Endometrial microvascular endothelial cells (primary cell): ENCODE measurements around the gene SPTBN1. TPM values are rescaled to one million over a fixed set of nuclear protein-coding genes. Genes with fewer than 3 reads are reported as not detected.

Experiments used
- in situ Hi-C: cut with HindIII; loops from 2 replicates; pipeline ENCODE4 v1.10.0; 2017; ENCODE audit warnings: low sequenced_read_pairs, low pct_unique_long_range_greater_than_20kb; ENCODE audit errors: inconsistent ontology term
- total RNA-seq: library from RNA; depleted of rRNA; stranded (reverse); fragments of >200 nt; gene quantifications from one replicate; pipeline ENCODE4 v1.2.3, GENCODE V29; 2015; ENCODE audit errors: inconsistent ontology term

SPTBN1 gene
- total RNA-seq, 1 donor from 2014 or later: 200 TPM

DNA sequence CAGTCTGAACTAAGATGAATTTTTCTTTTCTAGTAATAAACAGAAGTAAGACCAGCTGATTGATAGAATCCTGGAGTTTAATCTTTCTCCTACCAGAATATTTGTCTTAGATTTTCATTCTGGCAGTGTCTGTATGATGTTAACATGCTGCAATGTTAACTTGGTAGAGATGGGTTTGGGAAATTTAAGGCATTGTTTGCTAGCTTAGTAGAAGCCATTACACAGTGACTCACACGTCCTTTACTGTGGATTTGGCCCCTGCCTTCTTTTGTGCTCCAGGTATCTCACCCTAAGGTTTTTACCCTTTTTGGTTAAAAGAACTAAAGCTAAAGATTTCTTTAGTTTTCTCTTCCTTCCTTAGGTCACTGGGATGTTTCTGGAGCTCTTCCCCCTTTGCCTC lies 84.1 kb downstream of the SPTBN1 start:
- in situ Hi-C loops: no loop called here

DNA sequence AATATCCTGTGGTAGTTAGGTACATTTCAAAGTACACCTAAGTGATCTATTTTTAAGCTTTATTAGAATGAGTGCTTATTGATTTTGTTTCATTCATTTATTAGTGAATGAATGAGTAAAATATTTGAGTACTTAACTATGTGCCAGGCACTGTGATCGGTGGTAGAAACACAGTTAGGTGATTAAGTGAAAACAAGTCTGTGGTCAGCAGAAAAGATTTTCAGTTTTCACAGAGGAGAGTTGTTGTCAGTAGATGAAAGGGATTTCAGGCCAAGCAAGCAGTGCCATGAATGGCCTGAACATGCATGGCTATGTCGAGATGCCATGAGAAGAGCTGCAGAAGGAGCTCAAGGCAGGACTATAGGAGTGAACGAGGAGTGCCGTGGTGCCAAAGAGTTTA lies 85.9 kb downstream of the SPTBN1 start:
- in situ Hi-C loops: no loop called here

DNA sequence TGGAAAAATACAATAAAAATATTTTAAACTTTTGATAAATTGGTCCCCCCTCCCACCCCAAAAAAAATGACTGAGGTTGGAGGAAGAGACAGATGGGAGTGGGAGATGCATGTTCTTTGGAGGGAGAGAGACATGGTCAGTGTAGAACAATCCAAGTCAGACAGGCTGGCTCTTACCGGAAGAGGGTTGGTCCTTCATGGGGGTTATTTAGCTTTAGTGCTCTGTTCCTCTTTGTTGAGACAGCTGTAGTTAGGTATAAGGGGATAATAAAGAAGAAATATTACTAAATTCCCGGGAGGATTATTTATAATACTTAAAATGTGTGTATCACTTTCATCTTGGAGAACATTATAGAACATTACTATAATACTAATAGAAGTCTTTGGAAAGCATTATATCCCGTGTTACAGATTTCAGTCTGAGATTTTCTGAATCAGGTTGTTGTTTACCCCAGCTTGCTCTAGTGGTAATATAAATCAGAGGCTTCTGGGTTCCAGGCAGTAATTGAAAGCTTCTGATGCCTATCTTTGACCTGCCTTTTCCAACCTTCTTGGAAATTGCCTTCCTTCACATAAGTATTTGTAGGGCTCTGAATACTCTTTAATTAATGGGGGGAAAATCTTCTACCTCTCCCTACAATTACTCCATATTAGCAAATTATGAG lies 87.7 kb downstream of the SPTBN1 start:
- in situ Hi-C loops: no loop called here

DNA sequence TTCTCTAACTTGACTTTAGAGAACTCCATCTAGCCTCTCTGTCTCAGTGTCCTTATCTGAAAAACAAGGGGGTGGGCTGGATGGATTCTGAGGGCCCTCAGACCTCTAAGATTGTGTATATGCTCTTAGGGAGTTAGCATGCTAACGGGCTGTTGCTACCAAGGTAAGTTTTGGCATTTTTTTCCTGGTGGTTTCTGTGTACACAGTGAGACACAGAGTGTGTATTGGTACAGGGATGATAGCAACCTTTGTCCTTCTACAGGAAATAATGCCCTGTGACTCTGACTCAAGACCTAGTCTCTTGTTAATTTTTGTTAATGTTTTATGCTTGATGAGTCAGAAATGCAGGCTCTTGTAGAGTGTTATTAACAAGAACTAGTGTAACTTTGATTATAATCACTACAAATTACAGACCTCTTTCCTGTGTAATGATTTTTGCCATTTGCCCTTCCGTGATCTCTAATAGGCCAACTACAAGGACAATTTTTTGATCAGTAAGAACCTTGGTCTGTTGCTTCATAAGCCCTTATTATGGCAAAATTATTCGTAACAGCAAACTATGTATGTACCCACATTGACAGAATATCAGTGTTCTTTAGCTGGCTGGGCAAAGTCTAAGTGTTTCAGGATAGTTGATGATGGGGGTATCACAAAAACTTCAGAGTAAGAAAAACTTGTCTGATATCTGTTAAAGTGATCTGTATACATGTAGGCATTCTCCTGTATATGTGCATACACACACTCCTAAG lies 89.7 kb downstream of the SPTBN1 start:
- in situ Hi-C loops: no loop called here

DNA sequence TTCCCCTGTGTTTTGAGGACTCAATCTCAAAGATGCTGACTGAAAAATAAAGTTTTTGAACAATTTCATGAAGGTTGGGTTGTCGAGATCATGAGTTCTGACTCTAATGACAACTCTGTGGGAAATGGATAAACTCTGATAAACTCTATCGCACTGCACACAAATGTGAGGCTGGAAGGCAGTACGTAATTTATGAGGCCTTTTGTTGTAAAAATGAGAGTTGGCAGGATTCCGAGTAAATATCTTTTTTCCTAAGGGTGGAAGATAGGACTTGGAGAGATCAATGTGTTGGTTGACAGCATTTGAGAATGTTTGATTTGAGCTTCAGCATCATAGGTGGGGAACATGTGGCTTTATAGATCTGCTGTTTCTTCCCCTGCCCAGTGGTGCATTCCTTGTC lies 90.4 kb downstream of the SPTBN1 start:
- in situ Hi-C loops: no loop called here

DNA sequence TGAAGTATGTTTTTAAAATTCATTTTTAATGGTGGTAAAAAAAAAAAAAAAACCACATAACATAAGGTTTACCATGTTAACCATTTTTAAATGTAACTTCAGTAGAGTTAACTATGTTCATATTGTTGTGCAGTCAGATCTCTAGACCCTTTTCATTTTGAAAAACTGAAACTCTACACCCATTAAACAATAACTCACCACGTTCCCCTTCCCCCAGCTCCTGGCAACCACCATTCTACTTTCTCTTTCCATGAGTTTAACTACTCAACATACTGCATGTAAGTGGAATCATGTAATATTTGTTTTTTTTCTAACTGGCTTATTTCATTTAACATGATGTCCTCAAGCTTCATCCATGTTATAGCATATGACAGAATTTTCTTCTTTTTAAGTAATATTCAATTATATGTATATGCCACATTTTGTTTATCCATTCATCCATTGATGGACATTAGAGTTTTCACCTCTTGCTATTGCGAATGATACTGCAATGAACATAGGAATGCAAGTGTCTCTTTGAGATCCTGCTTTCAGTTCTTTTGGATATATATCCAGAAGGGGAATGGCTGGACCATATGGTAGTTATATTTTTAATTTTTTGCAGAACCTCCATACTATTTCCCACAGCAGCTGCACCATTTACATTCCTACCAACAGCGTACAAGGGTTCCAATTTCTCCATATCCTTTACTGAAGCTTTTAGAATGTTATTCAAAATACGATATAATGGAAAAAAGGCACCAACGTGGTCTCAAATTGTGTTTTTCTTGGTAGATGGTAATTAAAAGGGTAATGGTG lies 91.0 kb downstream of the SPTBN1 start:
- in situ Hi-C loops: no loop called here

DNA sequence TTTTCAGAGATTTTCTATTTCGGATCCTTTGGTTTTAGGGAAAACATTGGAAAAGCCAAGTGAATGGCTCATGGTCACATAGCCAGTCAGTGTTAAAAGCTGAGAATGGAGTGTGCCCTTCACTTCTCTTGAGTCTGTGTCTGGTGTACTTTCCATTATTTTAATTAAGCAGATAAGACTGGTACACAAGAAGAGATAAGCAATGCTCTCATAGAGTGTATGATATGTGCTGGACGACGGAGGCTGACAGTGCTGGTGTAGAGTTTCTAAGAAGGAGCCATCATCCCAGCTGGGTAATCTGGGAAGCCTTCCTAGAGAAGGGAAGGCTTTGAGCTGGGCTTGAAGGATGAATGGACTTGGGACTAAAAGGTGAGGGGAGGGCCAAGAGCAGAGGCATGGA lies 93.3 kb downstream of the SPTBN1 start:
- in situ Hi-C loops: no loop called here

DNA sequence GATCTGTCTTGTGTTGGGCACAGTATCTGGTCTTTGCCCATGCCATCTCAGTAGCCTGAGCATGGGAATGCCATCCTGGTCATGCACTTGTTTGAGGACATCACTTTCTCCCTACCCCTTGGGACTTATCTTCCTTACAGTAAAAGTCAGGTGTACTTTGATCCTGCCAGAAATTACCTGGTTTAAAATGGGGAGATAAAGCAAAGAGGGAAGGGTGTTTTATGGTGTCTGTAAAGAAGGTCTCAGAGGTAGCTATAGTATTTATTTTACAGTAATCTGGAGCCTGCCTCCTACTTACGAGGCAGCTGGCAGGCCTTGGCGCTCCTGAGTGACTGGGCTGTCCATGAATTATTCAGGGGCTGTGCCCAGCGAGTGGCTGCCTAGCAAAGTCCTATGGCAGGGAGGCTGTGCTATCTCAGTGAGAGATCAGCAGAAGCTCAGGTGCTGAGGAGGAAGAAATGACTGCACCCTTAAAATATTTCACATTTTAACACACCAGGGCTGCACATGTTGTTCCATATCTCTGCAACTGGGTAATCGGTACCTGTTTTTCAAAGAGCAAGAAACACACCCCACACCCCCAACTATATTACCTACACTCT lies 93.9 kb downstream of the SPTBN1 start:
- in situ Hi-C loops: no loop called here

DNA sequence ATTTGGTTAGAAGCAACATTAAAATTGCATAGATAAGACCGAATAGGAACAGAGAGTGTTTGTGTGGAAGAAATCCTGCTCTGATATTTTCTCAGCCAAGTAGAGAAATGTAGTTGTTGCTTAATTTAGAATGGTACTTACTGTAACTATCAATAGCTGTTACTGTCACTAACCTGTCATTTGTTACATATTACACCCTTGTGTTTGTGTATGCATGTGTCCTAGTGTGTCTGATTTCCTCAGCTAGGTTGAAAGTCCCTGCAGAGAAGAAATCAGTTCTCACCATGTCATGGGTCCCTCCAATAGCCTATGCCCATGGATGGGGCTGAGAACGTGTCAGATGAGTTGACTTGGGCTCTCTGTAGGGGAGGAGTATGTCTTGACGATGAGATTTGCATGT lies 94.4 kb downstream of the SPTBN1 start:
- in situ Hi-C loops: no loop called here

DNA sequence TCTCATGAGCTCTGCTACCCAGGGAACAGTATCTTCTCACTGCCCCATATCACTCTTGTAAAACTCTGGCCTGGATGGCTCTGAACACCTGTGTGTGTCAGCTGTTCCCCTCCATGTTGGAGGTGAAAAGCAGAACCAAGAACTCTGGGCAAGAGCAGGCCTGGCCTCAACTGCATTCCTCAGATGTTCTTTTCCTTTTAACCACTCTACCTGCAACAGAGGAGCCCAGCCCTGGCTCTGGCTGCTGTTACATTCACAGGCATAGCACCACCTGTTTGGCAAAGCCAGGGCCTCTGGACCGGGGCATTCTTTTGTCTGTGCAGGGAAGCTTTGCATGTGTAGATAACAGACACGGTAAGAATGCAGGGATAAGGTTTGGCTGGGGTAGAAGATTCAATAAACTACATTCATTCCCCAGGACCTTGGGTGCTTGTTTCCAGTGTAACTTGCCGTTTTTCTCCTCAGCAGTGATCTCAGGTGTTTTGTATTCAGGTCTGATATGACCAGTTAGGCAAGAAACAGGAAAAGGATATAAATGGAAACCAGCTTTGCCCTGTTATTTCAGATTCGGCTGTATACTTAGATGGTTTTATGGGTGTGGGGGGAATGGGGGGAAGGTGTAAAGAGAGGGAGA lies 95.1 kb downstream of the SPTBN1 start:
- in situ Hi-C loops: no loop called here

DNA sequence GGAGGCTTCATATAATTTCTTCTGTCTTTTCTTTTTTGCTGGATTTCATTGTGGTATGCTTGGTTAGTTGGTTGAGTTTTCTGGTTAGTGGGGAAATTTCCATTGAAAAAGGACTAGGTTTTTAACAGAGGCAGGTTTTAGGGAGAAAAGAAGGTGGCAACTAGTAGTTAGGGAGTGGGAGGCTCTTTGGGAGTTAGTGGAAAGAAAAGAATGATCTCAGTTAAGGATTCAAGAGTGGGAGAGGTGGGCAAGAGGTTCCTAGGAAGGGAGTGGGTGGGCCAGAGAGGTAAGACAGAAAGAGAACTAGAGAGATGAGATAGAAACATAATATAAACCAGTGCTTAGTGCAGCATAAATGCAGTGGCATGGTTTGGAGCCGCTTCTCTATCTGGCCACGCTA lies 96.9 kb downstream of the SPTBN1 start:
- in situ Hi-C loops: no loop called here

DNA sequence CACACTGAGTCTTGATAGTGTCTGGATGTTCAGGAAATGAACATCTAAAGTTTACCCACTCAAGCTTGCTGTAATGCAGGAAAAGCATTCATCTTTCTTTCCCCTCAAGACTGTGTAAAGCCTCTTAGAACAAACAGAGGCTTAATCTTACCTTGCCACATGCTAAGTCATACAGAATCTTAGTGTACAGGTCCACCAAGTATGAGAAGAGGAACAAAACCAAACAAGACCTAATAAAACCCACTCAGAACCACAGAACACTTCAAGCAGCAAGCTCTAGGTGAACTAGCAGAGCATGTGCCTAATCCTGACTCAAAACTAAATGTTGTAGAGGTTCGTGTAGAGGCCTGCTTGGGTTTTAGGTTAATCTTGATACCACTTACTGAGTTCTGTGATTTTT lies 97.6 kb downstream of the SPTBN1 start:
- in situ Hi-C loops: no loop called here

DNA sequence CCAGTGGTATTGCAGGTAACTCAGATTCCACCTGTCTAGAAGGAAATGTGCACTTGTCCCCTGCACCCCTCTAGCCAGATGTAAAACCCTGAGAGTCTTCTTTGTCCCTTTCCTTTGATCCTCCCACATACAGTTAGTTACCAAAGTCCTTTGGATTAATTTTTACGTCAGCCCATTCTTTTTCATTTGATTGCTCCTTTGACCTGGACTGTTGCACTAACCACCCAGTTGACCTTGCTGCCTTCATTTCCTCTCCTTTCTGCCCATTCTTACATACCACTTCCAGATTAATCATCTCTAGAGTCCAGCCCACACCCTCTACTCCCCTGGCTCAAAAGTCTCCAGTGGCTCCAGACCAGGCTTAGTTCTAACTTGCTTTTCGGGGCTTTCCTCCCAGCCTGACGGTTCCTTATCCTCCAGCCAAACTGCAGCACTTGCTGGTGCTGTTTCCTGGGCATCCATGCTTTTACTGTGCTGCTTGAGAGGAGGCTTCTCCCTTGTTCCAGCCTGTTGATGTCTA lies 99.3 kb downstream of the SPTBN1 start:
- in situ Hi-C loops: no loop called here

DNA sequence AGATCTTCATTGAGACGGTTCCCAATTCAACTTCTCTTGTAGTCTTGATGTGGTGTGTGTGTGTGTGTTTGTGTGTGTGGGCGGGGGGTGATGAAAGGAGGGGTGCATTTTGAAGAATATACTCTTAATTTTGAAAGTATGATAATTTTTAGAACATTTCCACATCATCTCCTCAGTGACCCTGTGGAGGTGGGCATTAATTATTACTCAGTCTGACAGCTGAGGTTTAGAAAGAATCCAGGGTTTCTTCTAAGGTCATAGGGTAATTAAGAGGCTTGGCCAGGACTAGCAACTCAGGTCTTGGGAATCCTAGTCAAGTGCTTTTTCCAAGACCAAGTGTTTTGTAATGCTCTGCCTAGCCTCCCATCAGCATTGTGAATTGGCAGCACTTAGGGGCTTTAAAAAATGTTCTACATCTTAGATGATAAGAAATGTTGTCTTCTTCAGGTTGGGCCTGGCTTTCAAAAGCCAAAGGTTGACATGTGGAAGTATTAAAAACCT lies 100.5 kb downstream of the SPTBN1 start:
- in situ Hi-C loops: no loop called here

DNA sequence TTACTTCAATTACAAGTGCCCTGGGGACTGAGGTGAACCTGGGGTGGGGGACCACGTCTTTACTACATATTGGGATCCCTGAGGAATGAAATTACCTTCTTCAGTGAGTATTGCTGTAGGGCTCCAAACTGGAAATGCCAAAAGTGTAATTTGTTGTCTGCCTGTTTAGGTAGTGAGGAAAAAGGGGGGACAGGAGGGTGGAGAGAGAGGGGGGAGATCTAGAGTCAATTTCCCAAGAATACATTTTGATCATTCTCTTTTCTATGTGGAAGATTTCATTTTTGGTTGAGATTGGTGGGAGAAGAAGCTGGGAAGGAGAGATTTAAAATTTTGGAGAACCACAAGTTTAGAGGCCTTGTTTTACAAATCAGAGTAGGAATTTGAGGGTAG lies 101.1 kb downstream of the SPTBN1 start:
- in situ Hi-C loops: no loop called here

DNA sequence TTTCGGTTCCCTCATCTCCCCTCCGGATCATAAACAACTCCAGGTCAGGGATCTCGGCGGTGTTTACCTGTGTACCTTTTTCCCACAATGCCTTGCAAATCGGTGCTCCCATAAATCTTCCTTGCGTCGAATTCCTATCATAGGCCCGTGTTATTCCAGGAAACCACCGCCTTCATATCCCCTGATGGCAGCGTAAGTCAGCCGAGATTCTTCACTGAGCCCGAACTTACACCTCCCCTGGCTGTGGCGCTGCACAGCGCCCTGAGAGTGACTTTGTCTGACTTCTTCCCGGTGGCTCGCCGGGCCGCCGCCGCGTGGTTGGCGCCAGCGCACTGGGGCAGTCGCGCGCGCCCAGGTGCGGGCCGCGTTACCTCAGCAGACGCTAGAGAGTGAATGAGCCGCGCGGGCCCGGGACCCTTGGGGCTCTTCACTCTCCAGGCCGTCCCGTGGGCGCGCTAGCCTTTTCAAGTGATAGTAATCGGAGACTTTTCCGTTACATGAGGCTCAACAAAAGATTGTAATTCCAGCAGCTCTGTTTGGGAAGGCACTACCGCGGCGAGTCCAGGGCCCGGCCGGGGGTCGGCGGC lies 101.6 kb downstream of the SPTBN1 start:
- in situ Hi-C loops: no loop called here

DNA sequence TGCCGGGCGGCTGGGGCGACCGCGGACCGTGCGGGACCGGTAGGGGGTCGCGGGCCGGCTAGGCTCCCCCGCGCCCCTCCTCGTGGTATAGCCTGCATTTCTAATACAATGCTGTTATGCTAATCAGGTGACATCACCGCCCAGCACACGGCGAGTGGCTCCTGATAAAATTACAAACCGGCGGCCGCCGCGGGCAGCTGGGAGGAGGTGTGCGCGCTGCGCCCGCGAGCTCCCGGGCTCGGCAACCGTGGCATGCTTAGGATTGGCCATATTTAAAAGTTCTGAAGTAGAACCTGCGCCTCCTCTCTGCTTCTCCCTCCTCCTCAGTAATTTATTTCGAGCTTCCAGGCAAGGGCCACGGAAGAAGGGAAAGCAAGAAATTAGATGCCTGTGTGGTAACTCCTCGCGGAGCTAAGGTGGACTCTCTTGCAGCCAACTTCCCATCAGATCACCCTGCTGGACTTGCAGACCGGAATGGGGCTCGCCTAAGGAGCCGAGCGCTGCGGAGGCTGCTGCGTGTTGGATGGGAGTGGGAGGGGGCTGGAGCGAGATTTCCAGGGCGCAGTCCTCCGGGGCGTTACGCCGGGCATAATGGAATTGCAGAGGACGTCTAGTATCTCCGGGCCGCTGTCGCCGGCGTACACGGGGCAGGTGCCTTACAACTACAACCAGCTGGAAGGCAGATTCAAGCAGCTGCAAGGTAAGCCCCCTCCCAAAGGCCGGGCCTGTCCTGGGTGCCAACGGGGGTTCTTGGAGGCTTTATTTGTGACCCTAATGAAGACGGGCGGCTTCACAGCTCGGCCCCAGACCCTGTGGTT lies 102.3 kb downstream of the SPTBN1 start:
- in situ Hi-C loops: no loop called here

DNA sequence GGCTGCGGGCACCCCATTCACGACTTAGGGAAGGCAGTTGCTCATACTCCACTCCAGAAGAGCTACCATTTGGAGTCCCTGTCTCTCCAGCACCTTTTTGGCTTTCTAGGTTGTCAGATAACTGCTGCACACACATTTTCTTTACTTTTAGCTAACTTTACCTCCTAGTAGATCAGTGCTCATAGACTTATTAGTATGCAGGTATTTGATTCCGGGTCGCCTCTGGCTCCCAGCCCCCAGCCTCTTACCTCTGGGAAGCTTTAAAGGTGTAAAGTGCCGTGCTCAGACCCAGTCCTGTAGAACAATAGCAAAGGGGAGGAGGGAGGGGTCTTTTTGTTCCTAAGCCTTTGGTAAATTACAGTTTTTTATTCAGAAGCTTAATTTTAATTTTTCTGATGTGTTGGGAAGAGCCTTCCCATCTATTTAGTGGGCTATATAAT lies 102.9 kb downstream of the SPTBN1 start:
- in situ Hi-C loops: no loop called here
